Measurements from ENCODE around the gene MLLT3.

- TF ChIP-seq, protein P1, sequence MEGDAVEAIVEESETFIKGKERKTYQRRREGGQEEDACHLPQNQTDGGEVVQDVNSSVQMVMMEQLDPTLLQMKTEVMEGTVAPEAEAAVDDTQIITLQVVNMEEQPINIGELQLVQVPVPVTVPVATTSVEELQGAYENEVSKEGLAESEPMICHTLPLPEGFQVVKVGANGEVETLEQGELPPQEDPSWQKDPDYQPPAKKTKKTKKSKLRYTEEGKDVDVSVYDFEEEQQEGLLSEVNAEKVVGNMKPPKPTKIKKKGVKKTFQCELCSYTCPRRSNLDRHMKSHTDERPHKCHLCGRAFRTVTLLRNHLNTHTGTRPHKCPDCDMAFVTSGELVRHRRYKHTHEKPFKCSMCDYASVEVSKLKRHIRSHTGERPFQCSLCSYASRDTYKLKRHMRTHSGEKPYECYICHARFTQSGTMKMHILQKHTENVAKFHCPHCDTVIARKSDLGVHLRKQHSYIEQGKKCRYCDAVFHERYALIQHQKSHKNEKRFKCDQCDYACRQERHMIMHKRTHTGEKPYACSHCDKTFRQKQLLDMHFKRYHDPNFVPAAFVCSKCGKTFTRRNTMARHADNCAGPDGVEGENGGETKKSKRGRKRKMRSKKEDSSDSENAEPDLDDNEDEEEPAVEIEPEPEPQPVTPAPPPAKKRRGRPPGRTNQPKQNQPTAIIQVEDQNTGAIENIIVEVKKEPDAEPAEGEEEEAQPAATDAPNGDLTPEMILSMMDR (IDR thresholded peaks at IDR 0.05), result no peak
- TF ChIP-seq POLR2A (IDR thresholded peaks at IDR 0.05) (no peak), POLR2AphosphoS5 (IDR thresholded peaks at IDR 0.05) (no peak)
Measured at GRCh38 chr9:20512106-20512505, 110.2 kb downstream of the MLLT3 start.
